Gastrocnemius medialis (tissue), 4 donors: Measurements from ENCODE around the gene PIWIL1.

Source experiments
- CTCF ChIP-seq, 5 experiments: fragments of 450-650 bp in 3 of 5; fragments of 200-600 bp in 2 of 5; sonication (generic) in 2 of 5; IDR thresholded peaks in 4 of 5; conservative IDR thresholded peaks in 1 of 5; 1 replicate in 4 of 5; 2 replicates in 1 of 5; pipeline ENCODE4 v1.5.1; 2016 to 2019; ENCODE audit warnings: antibody characterized with exemption in 5 of 5, mild to moderate bottlenecking in 3 of 5, moderate library complexity in 3 of 5
- POLR2A ChIP-seq, 2 donors: fragments of 450-650 bp; IDR thresholded peaks; one replicate each; pipeline ENCODE4 v1.6.1; 2017; ENCODE audit warnings: antibody characterized with exemption in 2 of 2, mild to moderate bottlenecking in 2 of 2, moderate library complexity in 2 of 2

- no peak for TF ChIP-seq CTCF (IDR thresholded peaks at IDR 0.05 in 4 of 5, conservative IDR thresholded peaks at IDR 0.05 in 1 of 5)
- TF ChIP-seq POLR2A (IDR thresholded peaks at IDR 0.05) = no peak
Observed at GRCh38 chr12:130385193-130385592, 47.5 kb downstream of the PIWIL1 start.
